ENCODE data around the gene KCNG1. TPM values are rescaled to one million over a fixed set of nuclear protein-coding genes. Genes with fewer than 3 reads are reported as not detected.

Gene KCNG1
- total RNA-seq, 1 donor from 2014 or later = 78.8 TPM

- H3K4me1 Mint-ChIP-seq (ENCODE audit: unreplicated experiment) = peaks cover 24% of the 10 kb centered on the region
Observed at GRCh38 chr20:51026269-51026668, 3.4 kb upstream of the KCNG1 start.

GRCh38 chr20:51024761-51025160 lies 1.9 kb upstream of the KCNG1 start:
- Mint-ChIP-seq H3K27ac (no peak overlapping the region), H3K36me3 (peaks cover 13% of the 10 kb centered on the region), H3K9me3 (no peaks in the 10 kb centered on the region), H3K4me3 (peak overlapping the region; percentile 86), H3K4me1 (ENCODE audit: unreplicated experiment) (peaks cover 20% of the 10 kb centered on the region), H3K27me3 (peaks cover 43% of the 10 kb centered on the region)
- DNase-seq (ENCODE audit: extremely low spot score, unreplicated experiment) = no peak
- no peak for TF ChIP-seq CTCF (conservative IDR thresholded peaks at IDR 0.05)

More at GRCh38 chr20:51026269-51026668, 3.4 kb upstream of the KCNG1 start:
- no peak for TF ChIP-seq CTCF (conservative IDR thresholded peaks at IDR 0.05)
- peaks cover 58% of the 10 kb centered on the region for H3K27me3 Mint-ChIP-seq
- no peaks in the 10 kb centered on the region for H3K9me3 Mint-ChIP-seq
- peaks cover 9% of the 10 kb centered on the region for H3K36me3 Mint-ChIP-seq
- H3K27ac Mint-ChIP-seq = no peak overlapping the region
- no peak for DNase-seq (ENCODE audit: extremely low spot score, unreplicated experiment)
- no peak overlapping the region for H3K4me3 Mint-ChIP-seq

- H3K4me3 Mint-ChIP-seq = peak overlapping the region; percentile 86
- peaks cover 32% of the 10 kb centered on the region for H3K27me3 Mint-ChIP-seq
- H3K27ac Mint-ChIP-seq = peak overlapping the region; percentile 78
- peaks cover 25% of the 10 kb centered on the region for H3K4me1 Mint-ChIP-seq (ENCODE audit: unreplicated experiment)
- no peak for DNase-seq (ENCODE audit: extremely low spot score, unreplicated experiment)
- H3K36me3 Mint-ChIP-seq = peaks cover 17% of the 10 kb centered on the region
- TF ChIP-seq CTCF (conservative IDR thresholded peaks at IDR 0.05) = peak; percentile 0
- H3K9me3 Mint-ChIP-seq = no peaks in the 10 kb centered on the region
Observed at GRCh38 chr20:51023617-51024155, 779 bp upstream of the KCNG1 start.

GRCh38 chr20:51022227-51022802 lies 592 bp downstream of the KCNG1 start:
- H3K27me3 Mint-ChIP-seq = peaks cover 24% of the 10 kb centered on the region
- peak overlapping the region; percentile 87 for H3K4me3 Mint-ChIP-seq
- no peak for DNase-seq (ENCODE audit: extremely low spot score, unreplicated experiment)
- peaks cover 19% of the 10 kb centered on the region for H3K36me3 Mint-ChIP-seq
- H3K9me3 Mint-ChIP-seq = no peaks in the 10 kb centered on the region
- H3K27ac Mint-ChIP-seq = peak overlapping the region; percentile 92
- no peak for TF ChIP-seq CTCF (conservative IDR thresholded peaks at IDR 0.05)
- H3K4me1 Mint-ChIP-seq (ENCODE audit: unreplicated experiment) = peaks cover 26% of the 10 kb centered on the region

GRCh38 chr20:51021067-51022025 lies 1.6 kb downstream of the KCNG1 start:
- H3K27ac Mint-ChIP-seq = peak overlapping the region; percentile 92
- peaks cover 24% of the 10 kb centered on the region for H3K27me3 Mint-ChIP-seq
- peaks cover 30% of the 10 kb centered on the region for H3K4me1 Mint-ChIP-seq (ENCODE audit: unreplicated experiment)
- H3K9me3 Mint-ChIP-seq = no peaks in the 10 kb centered on the region
- peak overlapping the region; percentile 87 for H3K4me3 Mint-ChIP-seq
- peaks cover 25% of the 10 kb centered on the region for H3K36me3 Mint-ChIP-seq
- DNase-seq (ENCODE audit: extremely low spot score, unreplicated experiment) = no peak
- no peak for TF ChIP-seq CTCF (conservative IDR thresholded peaks at IDR 0.05)
